Measurements from ENCODE around the gene FAN1.

DNA sequence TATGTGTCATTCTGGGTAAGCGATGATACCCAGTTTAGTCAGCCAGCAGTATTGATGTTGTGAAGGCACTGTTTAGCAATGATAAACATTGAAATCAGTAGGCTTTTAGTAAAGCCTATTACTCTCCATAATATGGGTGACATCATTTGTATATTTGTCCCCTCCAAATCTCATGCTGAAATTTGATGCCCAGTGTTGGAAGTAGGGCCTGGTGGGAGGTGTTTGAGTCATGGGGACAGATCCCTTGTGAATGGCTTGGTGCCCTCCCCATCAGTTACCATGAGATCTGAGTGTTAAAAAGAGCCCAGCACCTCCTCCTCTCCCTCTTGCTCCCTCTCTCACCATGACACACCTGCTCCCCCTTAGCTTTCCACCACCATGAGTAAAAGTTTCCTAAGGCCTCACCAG, 31.4 kb upstream of the FAN1 start:
- TF ChIP-seq, protein P1, sequence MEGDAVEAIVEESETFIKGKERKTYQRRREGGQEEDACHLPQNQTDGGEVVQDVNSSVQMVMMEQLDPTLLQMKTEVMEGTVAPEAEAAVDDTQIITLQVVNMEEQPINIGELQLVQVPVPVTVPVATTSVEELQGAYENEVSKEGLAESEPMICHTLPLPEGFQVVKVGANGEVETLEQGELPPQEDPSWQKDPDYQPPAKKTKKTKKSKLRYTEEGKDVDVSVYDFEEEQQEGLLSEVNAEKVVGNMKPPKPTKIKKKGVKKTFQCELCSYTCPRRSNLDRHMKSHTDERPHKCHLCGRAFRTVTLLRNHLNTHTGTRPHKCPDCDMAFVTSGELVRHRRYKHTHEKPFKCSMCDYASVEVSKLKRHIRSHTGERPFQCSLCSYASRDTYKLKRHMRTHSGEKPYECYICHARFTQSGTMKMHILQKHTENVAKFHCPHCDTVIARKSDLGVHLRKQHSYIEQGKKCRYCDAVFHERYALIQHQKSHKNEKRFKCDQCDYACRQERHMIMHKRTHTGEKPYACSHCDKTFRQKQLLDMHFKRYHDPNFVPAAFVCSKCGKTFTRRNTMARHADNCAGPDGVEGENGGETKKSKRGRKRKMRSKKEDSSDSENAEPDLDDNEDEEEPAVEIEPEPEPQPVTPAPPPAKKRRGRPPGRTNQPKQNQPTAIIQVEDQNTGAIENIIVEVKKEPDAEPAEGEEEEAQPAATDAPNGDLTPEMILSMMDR (conservative IDR thresholded peaks at IDR 0.05; ENCODE audit: low read length): no peak
- no peak for TF ChIP-seq EZH2phosphoT487 (IDR thresholded peaks at IDR 0.05; ENCODE audit: borderline replicate concordance)

Measured in Loucy (cell line).